ENCODE results near the gene SLC7A7.
"Not testable (repeated sequence)": the region's sequence is repeated elsewhere in the genome, so short reads cannot be mapped to it uniquely, and the experiment has no call there.

SLC7A7 gene

DNA sequence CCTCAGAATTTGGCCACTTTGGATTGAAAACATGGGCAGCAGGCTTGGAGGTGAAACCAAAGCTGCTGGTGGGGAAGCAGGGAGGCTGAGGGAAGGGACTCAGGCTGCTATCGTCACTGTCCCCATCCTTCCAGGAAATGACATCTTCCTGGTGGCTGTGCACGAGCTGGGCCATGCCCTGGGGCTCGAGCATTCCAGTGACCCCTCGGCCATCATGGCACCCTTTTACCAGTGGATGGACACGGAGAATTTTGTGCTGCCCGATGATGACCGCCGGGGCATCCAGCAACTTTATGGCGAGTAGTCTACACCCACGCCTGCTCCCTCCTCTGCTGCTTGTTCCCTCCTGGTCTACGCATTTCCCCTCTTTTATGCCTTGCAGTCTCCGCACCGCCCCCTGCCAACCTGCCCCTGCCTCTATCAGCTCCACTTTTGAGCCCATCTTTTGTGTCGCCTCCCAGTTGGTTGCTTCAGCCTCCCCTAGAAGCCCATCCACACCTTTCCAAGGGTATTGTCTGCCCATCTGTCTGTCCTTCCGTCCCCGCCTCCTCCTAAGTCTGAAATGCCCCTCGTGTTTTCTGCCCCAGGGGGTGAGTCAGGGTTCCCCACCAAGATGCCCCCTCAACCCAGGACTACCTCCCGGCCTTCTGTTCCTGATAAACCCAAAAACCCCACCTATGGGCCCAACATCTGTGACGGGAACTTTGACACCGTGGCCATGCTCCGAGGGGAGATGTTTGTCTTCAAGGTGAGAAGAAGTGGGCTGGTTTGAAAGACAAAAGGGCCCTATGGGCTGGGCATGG, 28.1 kb upstream of the SLC7A7 start:
- no peak for DNase-seq

DNA sequence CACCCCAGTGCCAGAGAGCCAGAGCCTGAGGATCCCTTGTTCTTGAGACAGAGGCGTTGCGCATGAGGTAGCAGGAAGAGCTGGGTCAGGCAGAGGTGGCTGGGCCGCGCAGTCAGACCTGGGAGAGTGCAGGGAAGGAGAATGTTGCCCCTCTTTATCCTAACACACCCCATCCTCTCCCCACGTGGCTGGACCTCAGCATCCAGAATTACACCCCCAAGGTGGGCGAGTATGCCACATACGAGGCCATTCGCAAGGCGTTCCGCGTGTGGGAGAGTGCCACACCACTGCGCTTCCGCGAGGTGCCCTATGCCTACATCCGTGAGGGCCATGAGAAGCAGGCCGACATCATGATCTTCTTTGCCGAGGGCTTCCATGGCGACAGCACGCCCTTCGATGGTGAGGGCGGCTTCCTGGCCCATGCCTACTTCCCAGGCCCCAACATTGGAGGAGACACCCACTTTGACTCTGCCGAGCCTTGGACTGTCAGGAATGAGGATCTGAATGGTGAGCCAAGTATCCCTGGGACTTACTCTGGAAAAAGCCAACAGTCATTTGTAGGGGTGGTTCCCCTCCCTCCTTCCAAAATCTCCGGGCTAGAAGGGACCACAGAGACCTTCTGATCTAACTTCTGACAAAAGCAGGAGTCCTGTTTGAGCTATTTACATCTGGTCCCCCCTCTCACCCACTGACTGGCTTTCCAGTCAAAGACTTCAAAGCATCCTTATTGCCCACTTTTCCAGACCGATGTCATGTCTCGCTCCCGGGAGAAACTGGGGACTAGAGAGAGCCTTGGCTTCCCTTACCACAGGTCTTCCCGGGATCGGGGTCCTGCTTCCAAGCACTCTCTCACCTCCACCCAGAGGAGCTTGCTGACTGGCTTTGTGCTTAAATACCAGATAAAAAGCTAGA, 27.2 kb upstream of the SLC7A7 start:
- DNase-seq, result no peak

DNA sequence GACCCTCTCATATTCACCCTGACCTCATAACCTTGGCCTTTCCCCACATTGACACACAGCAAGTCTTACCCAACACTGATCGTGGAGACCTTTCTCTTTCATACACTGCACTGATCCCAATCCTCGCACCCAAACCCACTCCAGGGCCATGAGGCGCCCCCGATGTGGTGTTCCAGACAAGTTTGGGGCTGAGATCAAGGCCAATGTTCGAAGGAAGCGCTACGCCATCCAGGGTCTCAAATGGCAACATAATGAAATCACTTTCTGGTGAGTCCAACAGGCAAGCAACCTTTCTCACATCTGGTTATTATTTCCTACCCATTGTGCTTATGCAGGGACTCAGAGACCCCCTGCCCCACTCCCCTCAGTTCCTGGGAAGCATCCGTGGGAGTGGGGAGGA, 26.5 kb upstream of the SLC7A7 start:
- DNase-seq, result no peak

DNA sequence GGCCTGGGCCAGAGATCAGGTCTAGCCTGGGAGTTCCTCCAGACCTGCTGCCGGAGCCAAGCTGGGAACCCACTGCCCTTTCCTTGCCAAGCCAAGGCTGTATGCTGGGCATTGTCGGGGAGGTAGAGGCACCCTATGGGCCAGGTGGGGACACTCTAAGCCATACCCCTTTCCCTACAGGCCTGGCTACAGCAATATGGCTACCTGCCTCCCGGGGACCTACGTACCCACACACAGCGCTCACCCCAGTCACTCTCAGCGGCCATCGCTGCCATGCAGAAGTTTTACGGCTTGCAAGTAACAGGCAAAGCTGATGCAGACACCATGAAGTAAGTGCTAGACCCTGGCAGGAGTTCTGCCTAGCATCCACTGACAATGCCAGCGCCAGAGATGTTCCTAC, 26.1 kb upstream of the SLC7A7 start:
- DNase-seq, result no peak

DNA sequence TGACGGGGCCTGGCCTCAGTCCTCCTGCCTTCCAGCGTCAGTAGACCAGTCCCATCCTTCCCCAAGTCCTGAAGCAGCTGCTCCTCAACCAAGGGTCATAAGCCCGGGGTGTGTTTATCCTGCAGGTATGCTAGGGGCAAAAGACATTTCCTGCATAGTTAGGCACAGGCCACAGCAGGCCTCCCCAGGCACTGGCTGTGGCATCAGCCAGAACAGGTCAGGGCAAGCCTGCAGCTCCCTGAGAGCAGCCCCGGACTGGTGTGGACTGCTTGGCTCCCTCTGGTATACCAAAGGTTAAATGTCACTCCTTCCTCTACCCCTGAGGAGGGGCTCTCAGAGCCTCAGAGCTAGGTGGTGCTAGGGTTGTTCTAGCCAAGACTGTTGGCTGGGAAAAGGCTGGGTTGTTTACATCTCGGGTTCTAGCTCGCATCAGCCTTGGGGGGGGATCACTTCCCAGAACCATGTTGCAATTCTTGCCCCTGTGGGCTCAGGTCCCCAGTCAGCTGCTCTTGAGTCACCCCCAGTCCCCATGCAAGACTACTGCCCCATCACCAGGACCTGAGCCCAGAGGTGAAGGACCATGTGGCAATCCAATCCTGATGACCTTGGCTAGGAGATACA, 24.0 kb upstream of the SLC7A7 start:
- no peak for DNase-seq

DNA sequence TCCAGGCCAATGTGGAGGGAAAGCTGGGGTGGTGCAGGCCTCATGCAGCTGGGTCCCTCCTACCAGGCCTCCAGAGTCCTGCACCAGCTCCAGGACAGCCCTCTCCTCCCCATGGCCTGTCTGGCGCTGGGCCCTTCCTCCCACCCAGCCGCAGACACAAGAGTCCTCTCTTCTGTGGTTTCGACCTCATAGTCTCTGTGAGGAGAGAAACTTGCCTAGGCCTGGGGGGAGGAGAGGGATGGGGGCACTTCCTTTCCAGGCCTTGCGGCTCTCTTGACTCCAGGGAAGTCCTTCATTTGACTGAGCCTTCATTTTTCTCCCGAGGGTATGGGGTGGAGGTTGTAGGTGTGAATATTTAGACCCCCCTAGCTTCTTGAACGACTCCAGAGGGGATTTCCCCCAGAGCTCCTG, 23.4 kb upstream of the SLC7A7 start:
- DNase-seq, result peak in 1 of 2 experiments; percentile 5

DNA sequence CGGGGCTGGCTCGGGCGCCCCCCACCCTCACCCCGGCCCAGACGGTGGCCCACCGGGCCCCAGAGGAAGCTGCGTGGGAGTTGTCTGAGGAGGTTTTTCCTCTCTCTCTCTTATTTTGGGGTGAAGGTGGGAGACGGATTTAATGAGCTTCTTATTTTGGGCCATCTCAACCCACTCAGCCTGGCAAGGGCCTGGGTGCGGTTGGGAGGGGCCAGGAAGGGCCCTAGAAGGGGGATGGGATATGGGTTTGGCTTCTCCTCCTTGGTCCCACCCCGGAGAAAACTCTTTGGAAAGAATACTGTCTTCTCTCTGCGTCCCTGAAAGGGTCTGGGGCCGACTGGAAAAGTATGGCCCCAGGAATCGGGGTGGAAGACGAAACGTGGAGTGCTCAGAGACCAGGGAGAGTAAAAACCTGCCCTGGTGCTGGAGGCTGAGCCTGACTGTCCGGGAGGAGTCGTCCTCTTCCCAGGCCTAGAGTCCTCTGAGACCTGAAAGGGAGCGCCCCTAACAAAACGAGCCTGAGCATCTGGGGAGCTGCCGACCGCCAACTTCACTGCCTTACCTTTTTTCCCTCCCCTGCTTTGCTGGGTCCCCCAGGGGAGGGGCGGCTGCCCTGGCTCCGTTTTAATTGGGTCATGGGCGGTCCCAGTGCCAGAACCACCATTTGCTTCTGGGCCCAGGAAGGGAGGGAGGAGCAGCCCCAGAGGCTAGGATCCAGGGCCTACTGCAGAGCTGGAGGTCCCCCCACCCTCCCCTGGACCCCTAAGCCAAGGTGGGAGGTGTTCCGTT, 22.7 kb upstream of the SLC7A7 start:
- no peak for DNase-seq

DNA sequence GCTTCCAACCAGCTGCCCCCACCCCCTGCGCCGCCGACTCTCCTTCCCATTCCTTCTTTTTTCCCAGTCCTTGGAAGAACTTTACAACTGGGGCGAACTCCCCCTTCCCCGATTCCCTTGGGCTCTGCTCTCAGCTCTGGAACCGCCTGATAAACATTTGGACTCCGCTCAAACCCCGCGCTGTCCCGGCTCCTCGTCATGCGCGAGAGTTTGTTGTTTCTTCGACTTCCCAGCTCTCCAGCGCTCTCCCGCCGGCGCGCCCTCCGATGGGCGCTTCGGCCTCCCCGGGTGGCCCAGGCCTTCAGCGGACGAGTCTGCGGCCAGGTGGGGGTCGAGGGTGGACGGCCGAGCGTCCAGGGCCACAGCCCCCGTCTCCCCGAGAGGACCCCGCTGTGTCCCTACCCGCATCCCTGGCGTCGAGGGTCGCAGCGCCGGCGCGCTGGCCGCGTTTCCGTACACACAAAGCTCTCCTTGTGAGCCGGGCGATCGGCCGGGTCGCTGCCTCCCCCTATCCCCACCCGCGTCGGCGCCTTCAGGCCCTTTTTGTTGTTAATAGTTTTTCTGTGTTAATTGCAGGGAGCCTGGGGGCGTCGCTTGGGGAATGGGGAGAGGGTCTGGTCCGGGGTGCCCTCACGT, 22.0 kb upstream of the SLC7A7 start:
- no peak for DNase-seq

DNA sequence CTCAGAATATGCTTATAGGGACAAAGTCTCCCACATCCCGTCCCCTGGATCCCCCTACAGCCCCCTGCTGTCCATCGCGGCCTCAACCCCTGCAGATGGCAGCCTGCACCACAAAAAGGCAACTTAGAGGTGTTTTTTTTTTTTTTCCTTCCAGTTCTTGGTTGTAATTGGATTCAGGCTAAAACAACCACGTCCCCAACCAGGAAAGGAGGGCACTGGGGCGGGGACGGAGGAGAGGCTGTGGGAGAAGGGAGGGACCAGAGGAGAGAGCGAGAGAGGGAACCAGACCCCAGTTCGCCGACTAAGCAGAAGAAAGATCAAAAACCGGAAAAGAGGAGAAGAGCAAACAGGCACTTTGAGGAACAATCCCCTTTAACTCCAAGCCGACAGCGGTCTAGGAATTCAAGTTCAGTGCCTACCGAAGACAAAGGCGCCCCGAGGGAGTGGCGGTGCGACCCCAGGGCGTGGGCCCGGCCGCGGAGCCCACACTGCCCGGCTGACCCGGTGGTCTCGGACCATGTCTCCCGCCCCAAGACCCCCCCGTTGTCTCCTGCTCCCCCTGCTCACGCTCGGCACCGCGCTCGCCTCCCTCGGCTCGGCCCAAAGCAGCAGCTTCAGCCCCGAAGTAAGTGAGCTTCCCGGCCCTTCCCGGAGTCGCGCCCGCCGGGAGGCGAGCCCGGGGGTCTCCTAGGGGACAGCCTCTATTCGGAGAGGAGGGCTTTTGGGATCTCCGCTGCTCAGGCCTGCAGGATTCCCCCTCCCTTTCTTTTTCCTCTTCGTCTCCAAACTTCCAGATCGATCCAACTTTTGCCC, 21.3 kb upstream of the SLC7A7 start, which contains the start of gene MMP14:
Gene MMP14, plus strand, starts transcription at position 285 of the 813 bp plus-strand sequence. Its CDS starts 233 bp downstream, at position 518.
- DNase-seq, result no peak

DNA sequence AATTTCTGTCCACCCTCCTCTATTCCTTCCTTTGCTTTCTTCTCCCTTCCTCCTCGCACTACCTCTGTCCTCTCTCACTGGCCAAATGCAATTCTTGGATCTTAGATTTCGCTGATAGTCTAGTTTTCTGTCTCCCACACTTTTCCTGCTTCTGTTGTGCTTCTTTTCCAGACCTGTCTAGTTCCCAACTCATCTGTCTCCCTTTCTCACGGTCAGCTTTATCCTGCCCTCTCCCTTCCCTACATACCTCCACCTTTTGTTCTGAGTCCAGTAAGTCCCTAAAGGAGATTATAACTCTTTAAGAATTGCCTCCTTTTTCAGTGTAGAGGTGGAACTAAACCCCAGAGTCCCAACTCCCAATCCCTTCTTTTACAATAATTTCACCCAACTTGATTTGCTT, 20.3 kb upstream of the SLC7A7 start:
- no peak for DNase-seq

DNA sequence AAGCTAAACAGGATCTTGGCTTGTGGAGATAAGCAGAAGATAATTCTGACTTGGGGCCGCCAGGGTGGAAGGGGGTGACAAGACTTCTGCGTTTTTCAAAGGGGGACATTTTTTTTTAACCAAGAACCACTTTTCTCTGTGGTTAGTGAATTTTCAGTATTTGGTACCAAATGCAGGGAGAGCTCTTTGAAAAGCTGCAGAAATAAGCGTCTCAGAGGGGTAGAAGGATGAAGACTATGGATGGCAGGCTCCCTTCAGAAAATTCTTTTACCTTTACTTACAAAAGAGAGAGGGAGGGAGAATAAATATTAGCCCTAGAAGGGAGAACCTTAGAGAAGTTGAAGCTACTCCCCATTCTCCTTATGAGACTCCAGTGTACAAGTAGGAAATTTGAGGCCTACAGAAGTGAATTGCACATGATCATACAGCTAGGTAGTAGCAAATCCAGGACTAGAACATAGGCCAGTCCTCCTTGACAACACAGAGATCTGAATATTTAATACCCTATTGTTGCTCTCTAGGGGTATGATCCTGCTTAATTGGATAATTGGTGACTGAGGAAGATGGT, 15.3 kb upstream of the SLC7A7 start:
- DNase-seq, result no peak

DNA sequence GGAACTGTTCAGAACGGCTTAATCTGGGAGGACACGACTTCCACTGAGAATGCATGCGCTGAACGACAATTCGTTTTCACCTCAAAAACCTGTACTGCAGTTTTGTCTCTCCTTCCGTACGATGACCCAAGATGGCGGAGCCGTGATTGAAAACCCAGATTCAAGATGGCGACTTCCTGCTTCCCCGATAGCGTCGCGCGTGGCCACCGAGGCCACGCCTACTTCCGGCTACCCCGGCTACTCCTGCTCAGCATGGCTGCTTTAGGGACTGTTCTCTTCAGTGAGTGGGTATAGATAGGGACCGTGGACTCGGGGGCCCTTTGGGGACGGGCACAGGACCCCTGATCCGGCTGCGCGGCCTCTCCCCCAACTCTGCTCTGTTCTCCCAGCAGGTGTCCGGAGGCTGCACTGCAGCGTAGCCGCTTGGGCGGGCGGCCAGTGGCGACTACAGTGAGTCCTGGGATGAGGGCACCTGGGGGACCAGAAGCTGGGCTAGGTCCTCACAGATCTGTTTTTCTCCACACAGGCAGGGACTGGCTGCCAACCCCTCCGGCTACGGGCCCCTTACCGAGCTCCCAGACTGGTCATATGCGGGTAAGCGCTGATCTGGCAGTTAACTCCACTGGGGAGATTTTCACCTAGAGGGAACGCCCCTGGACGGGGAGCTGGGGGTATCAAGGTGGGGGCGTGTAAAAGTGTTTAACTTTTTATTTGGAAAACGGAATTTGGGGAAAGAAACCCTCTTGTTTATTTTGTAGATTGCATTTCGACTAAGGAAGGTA, 14.6 kb upstream of the SLC7A7 start, which contains the start of gene MRPL52:
Gene MRPL52, plus strand, starts transcription at position 227 of the 782 bp plus-strand sequence. Its CDS starts 26 bp downstream, at position 253.
- DNase-seq, result peak; percentile 86 to 89

DNA sequence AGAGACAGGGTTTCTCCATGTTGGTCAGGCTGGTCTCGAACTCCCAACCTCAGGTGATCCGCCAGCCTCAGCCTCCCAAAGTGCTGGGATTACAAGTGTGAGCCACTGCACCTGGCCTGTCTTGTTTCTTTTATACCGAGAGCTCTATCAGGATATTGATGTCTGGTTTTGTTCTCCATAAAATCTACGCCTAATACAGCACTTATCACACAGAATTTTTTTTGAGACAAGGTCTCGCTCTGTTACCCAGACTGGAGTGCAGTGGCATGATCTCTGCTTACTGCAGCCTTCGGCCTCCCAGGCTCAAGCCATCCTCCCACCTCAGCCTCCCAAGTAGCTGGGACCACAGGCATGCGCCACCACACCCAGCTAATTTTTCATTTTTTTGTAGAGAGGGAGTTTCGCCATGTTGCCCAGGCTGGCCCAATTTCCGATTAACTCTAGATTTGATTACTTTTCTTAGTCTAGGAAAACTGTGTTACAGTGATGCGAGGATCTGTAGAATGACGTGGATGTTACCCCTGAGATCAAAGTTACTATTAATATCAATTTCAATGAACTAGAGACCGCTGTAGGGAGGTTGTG, 13.9 kb upstream of the SLC7A7 start:
- DNase-seq, result not testable (repeated sequence)

DNA sequence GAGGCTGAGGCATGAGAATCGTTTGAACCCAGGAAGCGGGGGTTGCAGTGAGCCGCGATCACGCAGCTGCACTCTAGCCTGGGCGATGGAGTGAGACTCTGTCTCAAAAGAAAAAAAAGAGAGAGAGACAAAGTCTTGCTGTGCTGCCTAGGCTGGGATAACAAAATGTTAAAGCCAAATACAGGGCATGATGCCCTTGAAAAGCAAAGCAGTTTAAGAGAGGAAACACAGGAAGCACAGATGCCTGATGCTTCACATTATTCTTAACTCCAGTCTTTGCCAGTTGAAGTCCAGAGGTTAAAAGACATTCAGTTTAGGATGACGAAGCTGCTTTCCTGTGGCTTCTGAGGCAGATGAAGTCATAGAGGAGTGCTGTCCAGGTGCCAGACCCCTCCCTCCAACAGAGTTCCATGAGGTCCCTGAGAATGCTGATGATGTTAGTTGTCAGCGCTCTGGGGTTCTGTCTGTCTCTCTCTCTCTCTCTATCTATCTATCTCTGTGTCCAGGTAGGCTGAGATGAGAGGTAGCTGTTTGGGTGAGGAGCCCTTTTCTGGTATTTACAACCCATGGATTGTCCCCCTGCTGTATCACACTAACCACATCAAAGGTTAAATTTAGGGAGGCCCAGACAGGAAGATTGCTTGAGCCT, 9.6 kb upstream of the SLC7A7 start:
- peak; percentile 47 to 50 for DNase-seq

DNA sequence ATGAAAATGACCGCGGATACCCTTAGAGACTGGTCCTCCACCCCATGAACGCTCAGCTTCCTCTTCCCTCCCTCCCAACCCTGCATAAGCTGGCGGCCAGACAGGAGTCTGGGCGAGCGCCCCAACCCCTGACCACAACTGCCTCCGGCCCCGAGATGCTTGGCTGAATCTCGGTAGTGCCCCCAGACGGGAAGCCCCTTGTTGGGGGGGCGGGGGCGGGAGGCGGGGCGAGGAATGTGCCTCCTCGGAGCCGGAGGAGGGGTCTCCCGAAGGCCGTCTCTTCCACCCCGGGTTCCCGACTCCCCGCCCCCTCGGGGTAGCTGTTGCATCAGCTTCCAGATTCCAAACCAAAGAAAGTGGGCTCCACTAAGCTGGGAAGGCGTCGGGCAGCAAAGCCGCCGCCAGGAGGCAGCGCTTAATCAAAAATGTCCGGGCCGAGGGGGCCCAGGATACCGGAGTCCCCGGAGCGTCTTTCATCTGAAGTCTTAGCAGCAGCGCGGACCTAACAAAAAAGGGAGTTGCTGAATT, 7.4 kb upstream of the SLC7A7 start:
- peak; percentile 47 to 62 for DNase-seq

DNA sequence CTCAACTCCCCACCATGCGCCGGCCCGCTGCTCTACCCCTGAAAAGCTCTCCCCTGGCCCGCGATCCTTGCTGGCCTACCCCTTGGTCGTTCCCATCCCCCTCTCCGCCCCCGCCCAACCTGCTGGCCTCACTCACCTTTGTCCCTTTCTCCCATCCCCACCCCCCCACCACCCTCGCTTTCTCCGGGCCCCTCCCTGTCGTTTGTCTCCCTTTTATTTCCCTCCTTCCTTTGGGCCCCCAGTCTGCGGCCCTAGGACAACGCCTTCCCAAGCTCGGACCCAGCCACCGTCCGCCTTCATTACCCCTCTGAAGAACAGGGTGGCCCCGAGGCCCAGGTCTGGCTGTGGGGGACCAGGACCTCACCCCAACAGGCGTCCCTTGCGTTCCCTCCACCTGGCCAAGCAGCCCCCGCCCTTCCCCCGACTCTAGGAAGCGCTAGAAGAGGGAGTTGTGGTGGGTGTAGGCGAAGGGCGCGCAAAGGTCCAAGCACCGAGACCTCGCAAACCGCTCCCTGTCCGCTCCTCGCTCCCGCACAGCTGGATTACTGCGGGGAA, 6.9 kb upstream of the SLC7A7 start:
- DNase-seq, result no peak

DNA sequence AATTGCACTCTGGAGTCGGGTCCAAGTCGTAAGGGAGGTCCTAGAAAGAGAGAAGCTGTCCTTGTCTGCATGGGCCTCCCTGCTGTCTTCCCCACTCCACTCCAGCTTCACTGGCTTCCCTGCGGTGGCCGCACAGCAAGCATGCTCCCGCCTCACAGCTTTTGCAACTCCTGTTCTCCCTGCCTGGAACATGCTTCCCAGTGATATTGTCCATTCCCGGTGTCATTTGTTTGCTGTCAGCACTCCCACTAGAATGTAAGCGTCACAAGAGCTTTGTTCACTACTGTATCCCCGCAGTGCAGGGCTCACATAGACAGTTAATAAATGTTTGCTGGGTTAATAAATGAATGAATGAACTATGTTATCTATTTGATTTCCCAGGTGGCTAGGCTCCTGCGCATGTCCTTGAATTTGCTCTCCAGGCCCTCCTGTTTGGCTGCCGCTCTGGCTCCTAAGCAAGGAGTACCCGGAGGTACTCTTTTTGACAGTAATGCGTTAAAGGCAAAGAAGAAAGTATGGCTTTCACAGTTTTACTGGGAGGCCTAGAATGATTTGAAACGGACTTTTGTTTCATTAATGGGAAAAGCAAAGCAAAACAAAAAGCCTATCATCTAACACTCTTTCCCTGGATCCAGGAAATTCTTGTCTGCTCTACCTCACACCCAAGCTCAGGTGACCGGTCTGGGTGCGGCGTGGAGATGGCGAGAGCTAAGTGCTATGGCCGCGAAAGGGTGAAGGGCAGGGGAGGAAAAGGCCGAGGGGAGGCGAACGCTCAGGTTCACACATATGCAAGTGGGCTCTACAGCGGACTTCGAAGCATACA, 6.2 kb upstream of the SLC7A7 start:
- no peak for DNase-seq
